Measurements from ENCODE around the gene LENG1. TPM values are rescaled to one million over a fixed set of nuclear protein-coding genes. Genes with fewer than 3 reads are reported as not detected.

LENG1 gene
- total RNA-seq, 1 donor from 2014 or later, result 7.3 TPM

- Histone ChIP-seq H3K9me3 (replicated peaks) (no peaks in the 10 kb centered on the region), H3K36me3 (peaks cover 27% of the 10 kb centered on the region), H3K27ac (replicated peaks) (no peak overlapping the region), H3K4me1 (no peaks in the 10 kb centered on the region), H3K4me3 (no peak overlapping the region), H3K27me3 (ENCODE audit: low read depth) (no peaks in the 10 kb centered on the region)
- intact Hi-C loops (cut with micrococcal nuclease), result loop anchor here (10.0 kb wide), 1 partner anchor 55 kb away; no protein-coding TSS in a partner anchor
- no peak for DNase-seq
- TF ChIP-seq, protein P1, sequence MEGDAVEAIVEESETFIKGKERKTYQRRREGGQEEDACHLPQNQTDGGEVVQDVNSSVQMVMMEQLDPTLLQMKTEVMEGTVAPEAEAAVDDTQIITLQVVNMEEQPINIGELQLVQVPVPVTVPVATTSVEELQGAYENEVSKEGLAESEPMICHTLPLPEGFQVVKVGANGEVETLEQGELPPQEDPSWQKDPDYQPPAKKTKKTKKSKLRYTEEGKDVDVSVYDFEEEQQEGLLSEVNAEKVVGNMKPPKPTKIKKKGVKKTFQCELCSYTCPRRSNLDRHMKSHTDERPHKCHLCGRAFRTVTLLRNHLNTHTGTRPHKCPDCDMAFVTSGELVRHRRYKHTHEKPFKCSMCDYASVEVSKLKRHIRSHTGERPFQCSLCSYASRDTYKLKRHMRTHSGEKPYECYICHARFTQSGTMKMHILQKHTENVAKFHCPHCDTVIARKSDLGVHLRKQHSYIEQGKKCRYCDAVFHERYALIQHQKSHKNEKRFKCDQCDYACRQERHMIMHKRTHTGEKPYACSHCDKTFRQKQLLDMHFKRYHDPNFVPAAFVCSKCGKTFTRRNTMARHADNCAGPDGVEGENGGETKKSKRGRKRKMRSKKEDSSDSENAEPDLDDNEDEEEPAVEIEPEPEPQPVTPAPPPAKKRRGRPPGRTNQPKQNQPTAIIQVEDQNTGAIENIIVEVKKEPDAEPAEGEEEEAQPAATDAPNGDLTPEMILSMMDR (IDR thresholded peaks at IDR 0.05; ENCODE audit: borderline replicate concordance), result peak; percentile 14
These were observed 20.5 kb upstream of the LENG1 start for GRCh38 chr19:54179921-54180461.

- Histone ChIP-seq H3K36me3 (peaks cover 27% of the 10 kb centered on the region), H3K4me1 (no peaks in the 10 kb centered on the region), H3K27ac (replicated peaks) (no peak overlapping the region), H3K9me3 (replicated peaks) (no peaks in the 10 kb centered on the region), H3K27me3 (ENCODE audit: low read depth) (no peaks in the 10 kb centered on the region), H3K4me3 (no peak overlapping the region)
- intact Hi-C loops (cut with micrococcal nuclease), result loop anchor here (10.0 kb wide), 1 partner anchor 55 kb away; no protein-coding TSS in a partner anchor
- no peak for DNase-seq
- TF ChIP-seq, protein P1 (IDR thresholded peaks at IDR 0.05; ENCODE audit: borderline replicate concordance), result no peak
These were observed 19.8 kb upstream of the LENG1 start for GRCh38 chr19:54179262-54179852.

DNA sequence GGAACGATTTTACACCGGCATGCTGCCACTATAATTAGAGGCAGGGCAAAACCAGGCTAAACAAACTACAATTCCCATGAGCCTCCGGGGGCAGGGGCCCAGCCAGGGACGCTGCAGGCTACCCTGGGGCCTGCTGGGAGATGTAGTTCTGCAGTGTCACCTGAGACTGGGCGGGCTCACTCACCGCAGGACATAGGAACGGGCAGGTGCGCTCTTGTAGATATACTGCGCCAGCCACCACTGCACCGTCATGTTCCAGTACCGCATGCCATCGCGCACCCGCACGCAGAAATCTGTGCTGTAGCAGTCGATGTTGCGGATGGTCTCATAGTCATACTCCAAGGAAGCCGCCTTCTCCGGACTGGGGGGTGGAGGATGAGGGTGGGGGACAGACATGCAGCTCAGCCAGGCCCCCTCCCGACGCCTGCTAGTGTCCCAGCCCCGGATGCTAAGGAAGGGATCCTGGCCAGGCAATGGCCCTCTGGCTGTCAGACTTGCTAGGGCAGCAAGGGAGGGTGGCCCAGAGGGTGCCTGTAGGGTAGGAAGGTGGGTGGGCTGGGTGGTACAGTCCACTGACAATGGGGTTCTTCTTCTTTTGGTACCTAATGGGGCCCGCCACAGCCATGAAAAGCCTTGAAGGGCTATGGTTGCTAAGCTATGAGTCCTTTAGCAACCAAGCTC, 19.2 kb upstream of the LENG1 start:
- peaks cover 5% of the 10 kb centered on the region for H3K27me3 ChIP-seq (ENCODE audit: low read depth)
- TF ChIP-seq, protein P1 (IDR thresholded peaks at IDR 0.05; ENCODE audit: borderline replicate concordance), result no peak
- no peak overlapping the region for H3K4me3 ChIP-seq
- no peak overlapping the region for H3K27ac ChIP-seq (replicated peaks)
- intact Hi-C loops (cut with micrococcal nuclease), result loop anchor here (10.0 kb wide), 1 partner anchor 56 kb away; no protein-coding TSS in a partner anchor
- H3K4me1 ChIP-seq, result no peaks in the 10 kb centered on the region
- no peak for DNase-seq
- H3K36me3 ChIP-seq, result peaks cover 27% of the 10 kb centered on the region
- no peaks in the 10 kb centered on the region for H3K9me3 ChIP-seq (replicated peaks)

GRCh38 chr19:54173951-54174834, 14.7 kb upstream of the LENG1 start:
- TF ChIP-seq, protein P1 (IDR thresholded peaks at IDR 0.05; ENCODE audit: borderline replicate concordance), result no peak
- no peaks in the 10 kb centered on the region for H3K4me1 ChIP-seq
- intact Hi-C loops (cut with micrococcal nuclease), result loop anchor here (10.0 kb wide), 1 partner anchor 61 kb away; no protein-coding TSS in a partner anchor

GRCh38 chr19:54173359-54173699, 13.8 kb upstream of the LENG1 start:
- Histone ChIP-seq H3K27ac (replicated peaks) (peak overlapping the region; percentile 65), H3K9me3 (replicated peaks) (no peaks in the 10 kb centered on the region), H3K4me3 (peak overlapping the region; percentile 48), H3K4me1 (peaks cover 3% of the 10 kb centered on the region), H3K36me3 (no peaks in the 10 kb centered on the region), H3K27me3 (ENCODE audit: low read depth) (peaks cover 30% of the 10 kb centered on the region)
- DNase-seq, result no peak
- intact Hi-C loops (cut with micrococcal nuclease), result loop anchor here (10.0 kb wide), 1 partner anchor 61 kb away; no protein-coding TSS in a partner anchor
- TF ChIP-seq, protein P1 (IDR thresholded peaks at IDR 0.05; ENCODE audit: borderline replicate concordance), result no peak

More at GRCh38 chr19:54173951-54174834, 14.7 kb upstream of the LENG1 start:
- H3K27ac ChIP-seq (replicated peaks), result peak overlapping the region; percentile 65
- no peak overlapping the region for H3K4me3 ChIP-seq
- no peak for DNase-seq
- peaks cover 29% of the 10 kb centered on the region for H3K27me3 ChIP-seq (ENCODE audit: low read depth)
- H3K9me3 ChIP-seq (replicated peaks), result no peaks in the 10 kb centered on the region
- H3K36me3 ChIP-seq, result peaks cover 1% of the 10 kb centered on the region

All from left ventricle myocardium inferior (tissue), 1 donor.